Lower leg skin (tissue), 3 donors: Measurements from ENCODE around the gene GAS2L2.

Experiments
- CTCF ChIP-seq, 3 donors: fragments of 450-650 bp; IDR thresholded peaks; one replicate each; pipeline ENCODE4 v1.5.1; 2016; ENCODE audit warnings: antibody characterized with exemption in 3 of 3, mild to moderate bottlenecking in 3 of 3, moderate library complexity in 2 of 3
- POLR2A ChIP-seq, 2 donors: fragments of 450-650 bp; IDR thresholded peaks; one replicate each; pipeline ENCODE4 v1.6.1; 2016 to 2017; ENCODE audit warnings: antibody characterized with exemption in 2 of 2, mild to moderate bottlenecking in 1 of 2, moderate library complexity in 1 of 2

GRCh38 chr17:35735036-35735805, 17.8 kb downstream of the GAS2L2 start:
- no peak for TF ChIP-seq CTCF (IDR thresholded peaks at IDR 0.05)
- no peak for TF ChIP-seq POLR2A (IDR thresholded peaks at IDR 0.05)
